Measurements from ENCODE around the gene KRTAP5-9.
"Not testable (repeated sequence)": the region's sequence is repeated elsewhere in the genome, so short reads cannot be mapped to it uniquely, and the experiment has no call there.

GRCh38 chr11:71571101-71571850 lies 23.1 kb downstream of the KRTAP5-9 start:
- TF ChIP-seq POLR2AphosphoS5, CTCF, POLR2A, EP300 (IDR thresholded peaks at IDR 0.05): not testable (repeated sequence)

Measured in upper lobe of left lung (tissue), 4 donors.